Measurements from ENCODE around the gene ASB14.

DNA sequence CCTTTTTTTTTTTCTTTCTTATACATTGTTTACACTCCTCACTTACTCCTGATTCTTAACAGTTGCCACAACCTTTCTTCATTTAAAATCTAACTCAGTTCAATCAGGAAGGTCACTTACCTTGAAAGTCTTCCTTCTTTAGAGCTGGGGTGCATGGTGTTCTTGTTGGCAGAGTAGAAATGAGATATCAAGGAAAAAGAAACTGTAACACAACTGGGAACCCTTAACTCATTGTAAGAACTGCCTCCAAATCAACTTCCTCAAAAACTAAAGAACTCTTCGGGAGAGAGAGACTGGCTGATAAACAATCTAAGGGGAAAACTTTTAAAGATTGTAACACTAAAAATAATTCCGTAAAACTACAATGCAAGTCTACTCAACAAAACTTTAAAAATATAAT, 66.3 kb downstream of the ASB14 start:
- TF ChIP-seq, protein P1, sequence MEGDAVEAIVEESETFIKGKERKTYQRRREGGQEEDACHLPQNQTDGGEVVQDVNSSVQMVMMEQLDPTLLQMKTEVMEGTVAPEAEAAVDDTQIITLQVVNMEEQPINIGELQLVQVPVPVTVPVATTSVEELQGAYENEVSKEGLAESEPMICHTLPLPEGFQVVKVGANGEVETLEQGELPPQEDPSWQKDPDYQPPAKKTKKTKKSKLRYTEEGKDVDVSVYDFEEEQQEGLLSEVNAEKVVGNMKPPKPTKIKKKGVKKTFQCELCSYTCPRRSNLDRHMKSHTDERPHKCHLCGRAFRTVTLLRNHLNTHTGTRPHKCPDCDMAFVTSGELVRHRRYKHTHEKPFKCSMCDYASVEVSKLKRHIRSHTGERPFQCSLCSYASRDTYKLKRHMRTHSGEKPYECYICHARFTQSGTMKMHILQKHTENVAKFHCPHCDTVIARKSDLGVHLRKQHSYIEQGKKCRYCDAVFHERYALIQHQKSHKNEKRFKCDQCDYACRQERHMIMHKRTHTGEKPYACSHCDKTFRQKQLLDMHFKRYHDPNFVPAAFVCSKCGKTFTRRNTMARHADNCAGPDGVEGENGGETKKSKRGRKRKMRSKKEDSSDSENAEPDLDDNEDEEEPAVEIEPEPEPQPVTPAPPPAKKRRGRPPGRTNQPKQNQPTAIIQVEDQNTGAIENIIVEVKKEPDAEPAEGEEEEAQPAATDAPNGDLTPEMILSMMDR (IDR thresholded peaks at IDR 0.05) = no peak
- no peak for TF ChIP-seq EZH2phosphoT487 (IDR thresholded peaks at IDR 0.05)

All from neural progenitor cell (in vitro differentiated cells).